Upper lobe of left lung (tissue), 6 donors: Measurements from ENCODE around the gene EMID1. TPM values are rescaled to one million over a fixed set of nuclear protein-coding genes. Genes with fewer than 3 reads are reported as not detected.

Experiments
- ATAC-seq, 2 donors: fragments of 200-7000 bp; cut with Tn5 transposase; one replicate each; pipeline ENCODE4 v1.9.1; 2022; ENCODE audit warnings: mild to moderate bottlenecking in 2 of 2, moderate library complexity in 2 of 2; ENCODE audit not compliant: low FRiP score in 2 of 2
- DNase-seq, 2 donors: peaks; one replicate each; pipeline ENCODE4 v3.0.0-alpha.2; 2019 to 2020
- H3K27ac ChIP-seq, 4 donors: fragments of 200-600 bp; sonication (generic); one replicate each; pipeline ENCODE4 v1.5.1; 2016 to 2019
- H3K27me3 ChIP-seq, 4 donors: fragments of 200-600 bp; sonication (generic); one replicate each; pipeline ENCODE4 v1.5.1; 2017 to 2019
- H3K36me3 ChIP-seq, 4 donors: fragments of 200-600 bp; sonication (generic); one replicate each; pipeline ENCODE4 v1.5.1; 2016 to 2019
- H3K4me1 ChIP-seq, 4 donors: fragments of 200-600 bp; sonication (generic); one replicate each; pipeline ENCODE4 v1.5.1; 2018 to 2019
- H3K4me3 ChIP-seq, 4 donors: fragments of 200-600 bp; sonication (generic); one replicate each; pipeline ENCODE4 v1.5.1; 2017 to 2019; ENCODE audit warnings: mild to moderate bottlenecking in 2 of 4, moderate library complexity in 1 of 4
- H3K9me3 ChIP-seq, 4 donors: fragments of 200-600 bp; sonication (generic); one replicate each; pipeline ENCODE4 v1.5.1; 2018 to 2019
- CTCF ChIP-seq, 6 experiments: fragments of 450-650 bp in 4 of 6; fragments of 200-600 bp in 2 of 6; sonication (generic) in 2 of 6; IDR thresholded peaks; one replicate each; pipeline ENCODE4 v1.5.1; 2016 to 2019; ENCODE audit warnings: antibody characterized with exemption in 6 of 6
- EP300 ChIP-seq, 4 donors: sonication (generic); formaldehyde crosslinking; IDR thresholded peaks; one replicate each; pipeline ENCODE4 v1.5.1; 2017; ENCODE audit warnings: antibody characterized with exemption in 4 of 4, control low read depth in 2 of 4
- POLR2A ChIP-seq, 4 donors: fragments of 450-650 bp; IDR thresholded peaks; one replicate each; pipeline ENCODE4 v1.5.1; 2016 to 2017; ENCODE audit warnings: antibody characterized with exemption in 4 of 4, mild to moderate bottlenecking in 2 of 4
- POLR2AphosphoS5 ChIP-seq, 2 donors: sonication (generic); formaldehyde crosslinking; IDR thresholded peaks; one replicate each; pipeline ENCODE4 v1.5.1; 2017; ENCODE audit warnings: antibody characterized with exemption in 2 of 2
- WGBS, 2 donors: methylation state at CpG; one replicate each; pipeline ENCODE4 v1.1.5; 2017 to 2018; 5-methylcytosine and 5-hydroxymethylcytosine counted together
- total RNA-seq, 6 donors: library from RNA; depleted of rRNA in 4 of 6; stranded (reverse); fragments of >200 nt in 4 of 6; gene quantifications; one replicate each; pipeline versions ENCODE4 v1.1.0 to v1.2.1, GENCODE V29; 2016 to 2021
- donor health status: DM: no; HTN: no; CAD: no; lungs with moderate emphysema.
- donor health status: DM: no; HTN: yes; CAD: no; lungs with severe emphysema.

EMID1 gene
- total RNA-seq, 6 donors from 2014 or later, result 2.1 to 31.6 (median 8.4) TPM

GRCh38 chr22:29195964-29196666 lies 9.6 kb upstream of the EMID1 start:
- 58 to 64% methylated on average over 6 to 10 of the region's 10 CpGs for WGBS, 2 donors
- H3K36me3 ChIP-seq, result no peaks in the 10 kb centered on the region
- peaks cover 0 to 4% (median 2%) of the 10 kb centered on the region in 4 donors for H3K9me3 ChIP-seq
- TF ChIP-seq EP300 (IDR thresholded peaks at IDR 0.05), result no peak
- no peaks in the 10 kb centered on the region for H3K27me3 ChIP-seq
- peak overlapping the region in 3 of 4 donors; percentile 34 to 71 (median 40) for H3K27ac ChIP-seq
- no peak overlapping the region for H3K4me3 ChIP-seq
- ATAC-seq (peak in 1 of 2 donors; percentile 12), DNase-seq (no peak)
- H3K4me1 ChIP-seq, result peaks cover 0 to 9% (median 4%) of the 10 kb centered on the region in 4 donors

- no peak for DNase-seq
- TF ChIP-seq CTCF (IDR thresholded peaks at IDR 0.05) (no peak), POLR2A (IDR thresholded peaks at IDR 0.05) (no peak), EP300 (IDR thresholded peaks at IDR 0.05) (no peak), POLR2AphosphoS5 (IDR thresholded peaks at IDR 0.05) (no peak)
- no peaks in the 10 kb centered on the region for H3K36me3 ChIP-seq
- no peak overlapping the region for H3K27ac ChIP-seq
- 95 to 97% methylated on average over 3 of the region's 3 CpGs for WGBS, 2 donors
- peaks cover 3 to 13% (median 9%) of the 10 kb centered on the region in 4 donors for H3K4me1 ChIP-seq
- no peak for ATAC-seq
- no peaks in the 10 kb centered on the region for H3K27me3 ChIP-seq
- peaks cover 0 to 4% (median 2%) of the 10 kb centered on the region in 4 donors for H3K9me3 ChIP-seq
- no peak overlapping the region for H3K4me3 ChIP-seq
Observed at GRCh38 chr22:29197096-29197495, 8.6 kb upstream of the EMID1 start.

GRCh38 chr22:29198240-29198639 lies 7.5 kb upstream of the EMID1 start:
- Histone ChIP-seq H3K36me3 (no peaks in the 10 kb centered on the region), H3K9me3 (peaks cover 0 to 4% (median 2%) of the 10 kb centered on the region in 4 donors), H3K4me1 (peaks cover 11 to 25% (median 20%) of the 10 kb centered on the region in 4 donors), H3K27ac (no peak overlapping the region), H3K27me3 (no peaks in the 10 kb centered on the region), H3K4me3 (no peak overlapping the region)
- TF ChIP-seq POLR2AphosphoS5 (IDR thresholded peaks at IDR 0.05), result no peak
- no peak for TF ChIP-seq POLR2A (IDR thresholded peaks at IDR 0.05)
- TF ChIP-seq EP300 (IDR thresholded peaks at IDR 0.05), result no peak
- TF ChIP-seq CTCF (IDR thresholded peaks at IDR 0.05), result no peak
- 93 to 95% methylated on average over 5 of the region's 5 CpGs for WGBS, 2 donors
- ATAC-seq, result no peak
- no peak for DNase-seq

- H3K27ac ChIP-seq, result peak overlapping the region in 1 of 4 donors; percentile 85
- TF ChIP-seq POLR2A (IDR thresholded peaks at IDR 0.05) (no peak), POLR2AphosphoS5 (IDR thresholded peaks at IDR 0.05) (no peak), CTCF (IDR thresholded peaks at IDR 0.05) (no peak), EP300 (IDR thresholded peaks at IDR 0.05) (no peak)
- H3K36me3 ChIP-seq, result no peaks in the 10 kb centered on the region
- ATAC-seq, result no peak
- no peak overlapping the region for H3K4me3 ChIP-seq
- H3K9me3 ChIP-seq, result no peaks in the 10 kb centered on the region
- DNase-seq, result no peak
- H3K27me3 ChIP-seq, result no peaks in the 10 kb centered on the region
- 86 to 89% methylated on average over 8 of the region's 8 CpGs for WGBS, 2 donors
- peaks cover 11 to 26% (median 24%) of the 10 kb centered on the region in 4 donors for H3K4me1 ChIP-seq
Observed at GRCh38 chr22:29199702-29200400, 5.8 kb upstream of the EMID1 start.

GRCh38 chr22:29200901-29201300 lies 4.8 kb upstream of the EMID1 start:
- Histone ChIP-seq H3K27ac (peak overlapping the region in 2 of 4 donors; percentile 85 to 93), H3K27me3 (peaks cover 0 to 2% (median 0%) of the 10 kb centered on the region in 4 donors), H3K9me3 (no peaks in the 10 kb centered on the region), H3K4me3 (no peak overlapping the region), H3K36me3 (no peaks in the 10 kb centered on the region), H3K4me1 (peaks cover 15 to 26% (median 24%) of the 10 kb centered on the region in 4 donors)
- no peak for TF ChIP-seq POLR2AphosphoS5 (IDR thresholded peaks at IDR 0.05)
- no peak for TF ChIP-seq CTCF (IDR thresholded peaks at IDR 0.05)
- no peak for TF ChIP-seq EP300 (IDR thresholded peaks at IDR 0.05)
- no peak for TF ChIP-seq POLR2A (IDR thresholded peaks at IDR 0.05)
- WGBS, 2 donors, result 89 to 92% methylated on average over 7 of the region's 7 CpGs
- no peak for ATAC-seq
- no peak for DNase-seq
